GM19351 (cell line): Measurements from ENCODE around the gene PLAGL2.

ENCODE experiments used
- ATAC-seq: cut with Tn5 transposase; IDR thresholded peaks from one replicate; pipeline ENCODE4 v1.9.1; 2021; ENCODE audit warnings: mild to moderate bottlenecking, moderate library complexity; ENCODE audit not compliant: unreplicated experiment

Gene PLAGL2

GRCh38 chr20:32231245-32231644 lies 23.7 kb upstream of the PLAGL2 start:
- ATAC-seq, result no peak

GRCh38 chr20:32230707-32231106 lies 23.2 kb upstream of the PLAGL2 start:
- ATAC-seq, result no peak

- ATAC-seq, result no peak
Measured at GRCh38 chr20:32229251-32229747, 21.8 kb upstream of the PLAGL2 start.

- no peak for ATAC-seq
Measured at GRCh38 chr20:32227744-32228688, 20.5 kb upstream of the PLAGL2 start.

GRCh38 chr20:32227306-32227705 lies 19.8 kb upstream of the PLAGL2 start:
- ATAC-seq, result no peak

- no peak for ATAC-seq
Measured at GRCh38 chr20:32226391-32226790, 18.8 kb upstream of the PLAGL2 start.

GRCh38 chr20:32224463-32224862 lies 16.9 kb upstream of the PLAGL2 start:
- no peak for ATAC-seq

- ATAC-seq, result no peak
Measured at GRCh38 chr20:32218156-32218900, 10.8 kb upstream of the PLAGL2 start.

- no peak for ATAC-seq
Measured at GRCh38 chr20:32216179-32217142, 8.9 kb upstream of the PLAGL2 start.

GRCh38 chr20:32215729-32216128 lies 8.2 kb upstream of the PLAGL2 start:
- ATAC-seq, result no peak

GRCh38 chr20:32215147-32215546 lies 7.6 kb upstream of the PLAGL2 start:
- no peak for ATAC-seq

GRCh38 chr20:32213870-32214269 lies 6.3 kb upstream of the PLAGL2 start:
- ATAC-seq, result no peak

- no peak for ATAC-seq
Measured at GRCh38 chr20:32209850-32210605, 2.5 kb upstream of the PLAGL2 start.

- ATAC-seq, result no peak
Measured at GRCh38 chr20:32208499-32209154, 1.1 kb upstream of the PLAGL2 start.

- peak; percentile 25 for ATAC-seq
Measured at GRCh38 chr20:32206760-32207625, 550 bp downstream of the PLAGL2 start.

- no peak for ATAC-seq
Measured at GRCh38 chr20:32205843-32206759, 1.4 kb downstream of the PLAGL2 start.

- ATAC-seq, result no peak
Measured at GRCh38 chr20:32205110-32205842, 2.3 kb downstream of the PLAGL2 start.
